GM18499 (cell line): ENCODE measurements around the gene SLC9C2.
"Not testable (repeated sequence)": the region's sequence is repeated elsewhere in the genome, so short reads cannot be mapped to it uniquely, and the experiment has no call there.

Experiments used
- ATAC-seq: cut with Tn5 transposase; IDR thresholded peaks from one replicate; pipeline ENCODE4 v1.9.1; 2021; ENCODE audit warnings: moderate number of reproducible peaks; ENCODE audit not compliant: insufficient read depth, unreplicated experiment

The SLC9C2 gene

DNA sequence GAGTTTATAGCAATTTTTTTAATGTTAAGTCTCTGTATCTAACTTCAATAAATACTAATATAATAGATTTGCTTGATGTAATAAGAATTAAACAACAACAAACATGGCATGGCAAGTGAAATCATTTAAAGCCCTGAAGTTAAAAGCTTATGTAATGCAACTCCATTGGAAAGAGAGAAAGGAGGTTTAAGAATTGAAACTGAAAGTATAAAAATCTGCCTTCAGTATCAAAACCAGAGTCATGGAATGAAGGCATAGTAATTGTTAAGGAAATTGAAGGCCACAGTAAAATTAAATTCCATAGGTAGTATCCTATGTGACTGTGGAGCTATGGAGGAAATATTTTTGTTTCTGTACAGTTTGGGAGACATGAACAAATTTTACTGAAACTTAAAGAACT, 70.6 kb downstream of the SLC9C2 start:
- no peak for ATAC-seq

DNA sequence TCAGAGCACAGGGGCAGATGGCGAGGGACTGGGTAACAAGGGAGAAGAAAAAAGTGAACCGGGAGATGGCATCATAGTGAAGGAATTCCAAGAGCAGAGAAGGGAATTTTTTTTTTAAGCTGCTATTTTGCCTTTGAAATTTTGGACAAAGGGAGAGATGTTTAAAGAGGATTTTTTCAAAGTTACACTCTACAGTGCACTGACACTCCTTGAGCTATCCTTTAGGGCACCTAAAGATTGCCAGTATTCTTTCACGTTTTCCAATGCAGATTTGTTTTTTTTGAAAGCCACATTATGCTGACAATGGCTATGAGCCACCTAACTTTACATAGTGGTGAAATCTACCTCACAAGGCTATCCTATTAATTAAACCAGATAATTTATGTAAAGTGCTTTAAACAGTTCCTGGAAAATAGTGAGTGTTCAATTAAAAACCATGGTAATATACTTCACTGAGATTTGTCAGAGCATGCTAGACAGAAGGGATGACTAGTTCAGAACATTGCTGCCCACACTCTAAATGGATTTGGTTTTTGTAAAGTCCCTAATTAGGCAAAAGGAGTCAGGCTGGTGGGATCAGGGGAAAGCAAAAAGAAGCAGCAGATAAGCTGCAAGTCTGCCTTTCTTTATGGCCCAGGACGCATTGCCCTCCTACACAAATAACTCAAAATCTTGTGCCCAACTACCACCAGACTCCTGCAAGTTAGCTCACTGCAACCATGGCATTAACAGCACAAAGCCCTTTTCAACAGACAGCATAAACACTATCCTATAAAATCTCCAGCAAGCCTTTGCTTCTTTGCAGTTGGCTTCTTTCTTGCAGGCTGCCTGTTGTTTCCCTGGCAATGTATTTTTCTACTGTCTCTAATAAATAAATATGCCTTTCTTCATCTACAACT, 71.8 kb downstream of the SLC9C2 start:
- ATAC-seq = no peak

DNA sequence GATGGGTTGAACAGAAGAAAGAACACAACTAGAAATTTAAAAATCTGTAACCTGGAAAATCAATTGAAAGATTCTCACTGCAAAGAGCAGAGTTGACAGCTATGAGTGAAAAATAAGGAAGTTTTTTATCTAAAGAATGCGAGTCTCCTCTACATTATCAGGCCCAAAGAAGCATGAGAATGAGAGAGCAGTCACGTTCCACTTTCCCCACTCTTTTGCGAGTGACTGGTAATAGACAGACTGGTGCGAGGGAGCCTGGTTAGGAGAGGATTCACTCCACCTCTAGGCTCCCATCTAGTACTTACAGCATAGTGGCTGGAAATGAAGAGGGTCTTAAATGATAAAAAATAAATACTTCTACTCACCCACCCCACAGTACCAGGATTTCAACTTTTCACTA, 73.8 kb downstream of the SLC9C2 start:
- no peak for ATAC-seq

DNA sequence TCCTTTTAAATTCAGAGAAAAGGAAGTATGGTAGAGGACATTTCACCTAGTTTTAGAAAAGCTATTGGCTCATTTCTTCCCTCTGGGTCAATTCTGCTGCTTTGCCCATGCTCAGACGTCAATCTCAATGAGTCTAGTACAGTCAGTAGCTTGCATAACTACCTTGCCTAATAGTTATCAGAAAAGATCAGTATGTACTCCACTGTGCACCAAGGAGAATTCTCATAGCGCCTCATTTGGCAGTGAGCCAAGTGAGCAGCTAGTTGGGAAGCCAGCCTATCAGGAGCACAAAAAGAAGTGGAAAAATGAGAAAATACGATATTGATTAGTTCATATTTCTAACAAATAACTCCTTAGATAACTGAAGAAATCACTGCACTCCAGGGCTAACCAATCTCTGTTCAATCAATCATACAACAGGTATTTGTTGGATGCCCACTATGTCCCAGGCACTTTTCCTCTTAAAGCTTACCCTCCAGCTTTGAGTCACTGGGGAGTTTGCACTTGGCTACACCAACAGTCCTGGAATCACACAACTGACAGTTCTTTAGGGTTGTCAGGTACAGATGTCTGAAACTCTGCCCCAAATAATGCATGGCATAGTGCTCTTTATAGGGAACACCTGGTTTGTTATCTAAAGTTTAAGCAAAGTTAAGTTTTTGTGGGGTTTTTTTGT, 75.6 kb downstream of the SLC9C2 start:
- ATAC-seq = no peak

DNA sequence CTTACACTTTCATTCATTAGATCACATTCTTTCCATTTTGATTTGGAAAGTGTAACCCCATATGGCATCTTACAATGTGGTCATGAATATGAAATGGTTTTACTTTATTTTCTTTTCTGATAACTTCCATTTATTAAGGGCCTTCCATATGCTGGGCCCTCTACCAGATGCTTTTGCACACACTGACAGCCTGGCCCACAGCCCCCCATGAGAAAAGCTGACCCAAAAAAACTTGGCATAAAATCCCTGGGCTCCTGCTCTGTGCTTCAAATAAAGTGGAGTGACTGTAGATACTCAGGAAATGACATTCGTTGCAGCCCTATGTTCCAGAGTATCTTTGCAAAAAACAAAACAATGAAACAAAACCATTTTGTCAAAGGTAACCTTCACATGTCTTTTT, 76.9 kb downstream of the SLC9C2 start:
- no peak for ATAC-seq

DNA sequence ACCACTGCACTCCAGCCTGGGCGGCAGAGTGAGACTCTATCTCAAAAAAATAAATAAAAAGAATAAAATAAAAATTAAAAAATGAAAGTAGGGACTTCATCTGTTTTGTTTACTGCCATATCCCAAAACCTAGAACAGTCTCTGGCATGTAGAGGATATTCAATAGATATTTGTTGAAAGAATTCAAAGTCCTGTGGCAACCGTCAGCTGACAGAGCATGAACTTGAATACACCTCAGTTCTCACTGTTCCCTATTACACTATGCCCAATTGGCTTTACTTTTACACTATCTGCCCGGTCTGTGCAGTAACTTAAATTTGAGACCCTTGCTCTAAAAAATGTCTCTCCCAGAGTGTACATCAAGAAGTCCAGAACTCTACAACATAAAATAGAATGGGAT, 79.5 kb downstream of the SLC9C2 start:
- no peak for ATAC-seq

DNA sequence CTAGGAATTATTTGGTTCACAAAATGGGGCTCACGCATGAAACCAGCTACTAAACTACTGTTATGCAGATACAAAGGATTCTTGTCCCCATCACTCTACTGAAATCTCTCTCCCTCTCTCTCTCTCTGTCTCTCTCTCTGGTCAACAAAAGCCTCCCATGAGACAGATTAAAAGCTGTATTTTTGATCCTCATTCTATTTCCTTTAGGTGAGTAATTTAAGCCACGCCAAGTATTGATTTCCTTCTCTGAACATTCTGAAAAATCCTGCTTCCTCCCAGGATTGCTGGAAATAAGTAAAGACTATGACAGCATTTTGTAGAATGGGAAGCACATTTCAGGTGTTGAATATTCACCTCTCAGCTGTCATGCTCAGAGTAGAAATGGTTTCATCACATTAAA, 82.1 kb downstream of the SLC9C2 start:
- no peak for ATAC-seq

DNA sequence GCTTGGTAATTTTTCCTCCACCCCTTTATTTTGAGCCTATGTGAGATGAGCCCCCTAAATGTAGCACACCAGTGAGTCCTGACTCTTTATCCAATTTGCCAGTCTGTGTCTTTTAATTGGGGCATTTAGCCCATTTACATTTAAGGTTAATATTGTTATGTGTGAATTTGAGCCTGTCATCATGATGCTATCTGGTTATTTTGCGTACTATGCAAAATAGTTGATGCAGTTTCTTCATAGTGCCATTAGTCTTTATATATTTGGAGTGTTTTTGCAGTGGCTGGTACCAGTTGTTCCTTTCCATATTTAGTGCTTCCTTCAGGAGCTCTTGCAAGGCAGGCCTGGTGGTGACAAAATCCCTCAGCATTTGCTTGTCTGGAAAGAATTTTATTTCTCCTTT, 88.4 kb downstream of the SLC9C2 start:
- not testable (repeated sequence) for ATAC-seq

DNA sequence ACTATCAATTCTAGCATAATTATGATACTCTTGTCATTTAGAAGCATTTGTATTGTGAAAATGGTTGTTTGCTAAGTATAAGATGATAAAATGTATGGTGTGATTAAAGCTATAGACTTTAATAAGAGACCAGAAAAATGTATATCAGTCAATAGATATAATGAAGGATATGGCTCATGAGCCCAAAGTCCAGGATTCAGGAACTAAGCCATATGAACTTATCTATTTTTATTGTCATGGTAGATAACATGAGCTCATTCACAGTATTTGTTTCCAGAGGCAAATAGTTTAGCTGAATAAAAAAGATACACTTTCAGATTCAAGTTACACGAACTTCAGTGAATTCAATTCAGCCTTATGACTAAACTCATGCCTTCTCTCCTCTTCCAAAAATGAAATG, 93.1 kb downstream of the SLC9C2 start:
- no peak for ATAC-seq

DNA sequence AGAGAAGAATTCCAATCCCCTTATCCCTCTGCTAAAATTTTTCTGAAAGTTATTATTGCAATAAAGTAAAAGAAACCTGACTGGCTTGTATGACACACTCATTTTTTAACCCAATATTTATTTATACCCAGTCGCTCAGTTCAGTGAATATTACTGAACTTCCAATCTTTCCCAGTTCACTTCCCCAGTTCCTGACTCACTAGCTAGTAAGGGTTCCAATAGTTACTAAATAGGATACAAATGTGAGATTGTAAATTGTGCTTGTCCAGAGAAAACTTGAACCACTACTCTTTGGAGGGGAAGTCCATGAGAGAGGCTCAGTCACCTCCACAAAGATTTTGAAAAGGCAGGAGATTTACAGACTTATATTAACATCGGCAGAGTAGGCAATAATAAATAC, 94.3 kb downstream of the SLC9C2 start:
- no peak for ATAC-seq

DNA sequence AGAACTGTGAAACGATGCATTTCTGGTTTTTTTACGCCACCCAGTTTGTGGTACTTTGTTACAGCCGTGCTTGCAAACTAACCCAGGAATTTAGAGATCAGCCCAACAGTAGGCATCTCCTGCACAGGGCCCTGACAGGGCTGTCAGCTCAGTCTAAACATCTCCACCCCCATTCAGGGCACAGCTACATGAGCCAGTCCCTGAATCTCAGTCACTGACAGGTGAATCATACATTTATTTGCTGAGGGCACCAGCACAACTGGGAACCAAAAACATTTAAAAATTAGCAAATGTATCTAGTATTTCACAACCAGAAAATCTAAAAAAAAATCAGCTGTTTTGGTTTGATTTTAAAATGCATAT, 95.0 kb downstream of the SLC9C2 start:
- no peak for ATAC-seq

DNA sequence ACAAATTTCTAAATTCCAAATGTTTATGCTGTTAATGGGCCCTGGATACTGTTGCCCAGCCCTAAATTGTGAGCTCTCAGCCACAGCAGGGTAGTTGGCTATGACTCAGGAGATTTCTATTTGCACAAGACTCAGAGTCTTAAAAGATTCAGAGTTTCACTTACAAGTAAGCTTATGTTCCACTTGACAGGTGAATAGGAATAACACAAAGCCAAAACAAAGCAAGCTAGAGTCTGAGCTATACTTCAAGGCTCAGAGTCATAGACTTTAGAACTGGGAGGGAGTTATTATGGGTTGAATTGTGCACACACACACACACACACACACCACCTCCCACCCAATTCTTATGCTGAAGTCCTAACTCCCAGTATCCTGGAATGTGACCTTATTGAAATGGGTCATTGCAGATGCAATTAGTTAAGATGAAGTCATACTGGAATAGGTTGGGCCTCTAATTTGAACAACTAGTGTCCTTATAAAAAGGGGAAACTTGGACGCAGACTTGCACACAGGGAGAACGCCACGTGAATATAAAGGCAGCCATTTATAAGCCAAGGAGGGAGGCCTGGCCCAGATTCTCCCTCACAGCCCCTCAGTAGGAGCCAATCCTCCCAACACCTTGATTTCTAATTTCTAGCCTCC, 95.5 kb downstream of the SLC9C2 start:
- ATAC-seq = no peak

DNA sequence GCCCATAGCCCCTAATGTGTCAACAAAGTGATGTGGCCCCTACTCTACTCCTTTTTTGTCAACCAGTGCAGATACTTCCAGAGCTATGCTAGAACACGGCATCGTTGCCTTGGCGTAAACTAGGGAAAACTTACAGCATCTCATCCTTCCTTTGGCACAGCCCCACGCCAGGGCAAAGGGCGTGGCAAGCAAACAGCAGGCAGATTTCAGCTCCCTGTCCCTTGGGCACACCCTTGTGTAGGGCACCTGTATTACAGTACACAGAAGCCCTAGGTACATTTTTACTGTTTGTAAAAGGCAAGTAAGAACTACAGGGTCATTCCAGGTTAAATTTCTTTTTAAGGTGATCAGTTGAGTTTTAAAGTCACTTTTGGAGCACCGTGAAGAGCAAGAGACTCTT, 96.4 kb downstream of the SLC9C2 start:
- no peak for ATAC-seq

DNA sequence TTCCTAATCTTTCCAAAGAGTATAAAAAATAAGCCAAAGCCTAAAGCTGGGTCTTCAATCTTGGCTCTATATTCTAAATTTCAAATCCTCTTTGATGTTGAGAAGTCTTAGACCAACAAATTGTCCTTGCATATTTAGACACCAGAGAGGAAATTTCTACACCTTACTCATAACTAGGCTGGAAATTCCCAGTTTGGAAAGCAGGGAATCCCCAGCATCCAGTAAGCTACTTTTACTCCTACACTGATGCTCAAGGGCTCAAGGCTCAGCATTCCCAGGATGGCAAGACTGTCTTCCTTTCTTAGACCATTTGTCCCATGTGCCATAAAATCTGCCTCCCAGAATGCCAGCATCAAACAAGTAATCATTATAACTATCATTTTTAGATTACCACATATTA, 97.5 kb downstream of the SLC9C2 start:
- ATAC-seq = no peak

DNA sequence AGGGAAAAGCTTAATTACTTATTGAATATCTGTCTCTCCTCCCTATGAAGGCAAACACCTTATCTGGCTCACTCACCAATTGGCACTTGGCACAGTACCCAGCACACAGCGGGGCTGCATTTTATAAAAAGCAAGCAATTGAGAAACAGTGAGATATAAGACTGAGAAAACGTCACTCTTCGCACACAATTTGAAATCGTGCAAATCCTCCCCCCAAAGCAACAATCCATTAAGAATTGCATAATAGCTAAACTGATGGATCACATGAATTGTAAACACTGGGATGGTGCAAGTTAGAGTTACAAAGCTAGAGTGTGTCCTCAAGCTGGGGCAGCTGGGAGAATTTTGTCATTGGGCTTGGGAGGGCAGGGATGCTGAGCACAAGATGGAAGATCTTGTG, 98.6 kb downstream of the SLC9C2 start:
- ATAC-seq = no peak

DNA sequence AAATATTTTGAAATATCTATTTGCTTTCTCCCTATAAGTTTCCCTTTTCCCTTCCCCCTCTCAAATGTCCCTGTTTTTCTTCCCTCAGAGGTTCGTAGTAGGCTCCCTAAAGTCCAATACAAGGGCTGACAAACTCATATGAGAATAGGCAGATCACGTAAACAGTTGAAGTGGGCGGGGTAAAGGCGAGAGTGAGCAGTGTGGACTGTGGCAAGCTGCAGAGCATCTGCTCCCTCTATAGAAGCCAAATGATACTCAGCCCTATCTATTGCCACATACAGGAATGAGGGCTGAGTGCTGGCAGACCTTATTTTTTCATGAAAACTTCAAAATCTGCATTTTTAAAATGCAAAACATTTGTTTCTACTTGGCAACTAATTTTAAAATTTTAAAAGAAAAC, 99.5 kb downstream of the SLC9C2 start:
- no peak for ATAC-seq

DNA sequence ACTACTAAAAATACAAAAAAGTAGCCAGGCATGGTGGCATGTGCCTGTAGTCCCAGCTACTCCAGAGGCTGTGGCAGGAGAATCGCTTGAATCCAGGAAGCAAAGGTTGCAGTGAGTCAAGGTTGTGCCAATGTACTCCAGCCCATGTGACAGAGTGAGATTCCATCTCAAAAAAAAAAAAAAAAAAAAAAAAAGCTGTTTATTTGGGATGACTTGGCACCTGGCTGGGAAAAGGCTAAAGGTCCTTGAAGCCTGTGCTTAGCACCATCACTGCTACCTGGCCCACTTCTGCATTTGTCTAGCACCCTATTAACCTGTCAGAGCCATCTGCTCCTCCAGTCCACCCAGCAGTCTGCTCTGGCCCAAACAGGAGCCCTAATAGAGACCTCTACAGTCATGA, 100.8 kb downstream of the SLC9C2 start:
- no peak for ATAC-seq

DNA sequence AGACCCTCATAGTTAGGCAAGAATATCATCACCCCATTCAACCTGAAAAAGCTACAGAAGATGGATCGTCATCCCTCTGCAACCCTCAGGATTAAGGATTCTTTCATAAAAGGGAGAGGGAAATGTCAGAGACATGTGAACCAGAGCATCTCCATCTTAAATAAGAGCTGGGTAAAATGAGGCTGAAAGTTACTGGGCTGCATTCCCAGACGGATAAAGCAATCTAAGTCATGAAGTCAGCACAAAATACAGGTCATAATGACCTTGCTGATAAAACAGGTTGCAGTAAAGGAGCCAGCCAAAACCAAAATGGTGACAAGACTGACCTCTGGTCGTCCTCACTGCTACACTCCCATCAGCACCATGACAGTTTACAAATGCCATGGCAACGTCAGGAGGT, 103.1 kb downstream of the SLC9C2 start:
- ATAC-seq = no peak

DNA sequence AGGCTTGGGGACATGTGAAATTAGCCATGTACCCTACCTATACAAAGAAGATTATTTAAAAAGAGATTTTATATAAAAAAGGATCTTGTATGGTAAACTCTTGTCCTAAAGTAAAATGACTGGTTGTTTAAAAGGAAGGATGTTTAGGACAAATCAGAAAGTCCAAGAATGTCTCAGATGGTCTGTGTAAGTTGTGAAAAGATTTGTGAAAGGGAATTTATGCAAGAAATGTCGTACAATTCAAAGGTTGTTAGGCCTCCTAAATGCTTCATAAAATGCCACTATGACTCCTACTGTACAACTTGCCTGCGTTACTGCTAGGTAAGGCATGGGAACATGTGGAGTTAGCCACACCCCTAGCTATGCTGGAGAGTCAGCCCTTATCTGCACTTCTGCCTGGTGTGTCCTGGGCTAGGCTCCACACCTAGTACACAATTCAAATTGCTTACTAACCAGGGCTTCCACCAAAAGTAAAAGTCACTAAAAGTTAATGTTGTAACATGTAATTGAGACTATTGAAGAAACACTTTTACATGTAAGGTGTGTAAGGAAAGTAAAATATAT, 106.0 kb downstream of the SLC9C2 start:
- ATAC-seq = no peak

DNA sequence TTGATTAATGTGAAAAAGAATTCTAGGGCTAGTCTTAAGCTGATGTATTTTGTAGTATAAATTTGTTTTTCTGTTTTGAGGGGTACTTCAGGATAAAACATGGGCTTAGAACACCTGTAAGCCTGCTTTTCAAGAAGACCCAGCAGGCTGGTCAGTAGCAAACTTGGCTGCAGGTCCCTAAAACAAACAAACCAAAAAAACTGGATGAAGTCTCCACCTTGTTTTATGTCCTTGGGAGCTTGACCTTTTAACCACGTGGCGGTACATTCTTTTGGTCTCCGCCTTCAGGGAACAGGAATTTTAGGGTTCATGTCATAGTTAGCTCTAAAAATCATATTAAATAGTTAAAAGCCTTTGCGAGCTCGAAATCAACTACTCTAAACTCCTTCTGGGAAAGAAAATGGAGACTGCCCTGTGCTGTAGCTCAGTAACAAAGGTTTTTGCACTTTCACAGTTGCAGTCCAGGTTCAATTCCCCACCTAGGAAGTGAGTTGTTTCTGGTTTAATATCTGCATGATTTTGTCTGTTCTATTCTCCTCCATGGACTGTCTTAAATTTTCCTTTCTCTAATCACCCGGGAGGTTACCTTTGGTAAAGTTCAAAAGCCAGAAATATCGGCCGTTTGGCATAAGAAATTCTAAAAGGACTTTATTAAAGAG, 107.1 kb downstream of the SLC9C2 start:
- no peak for ATAC-seq

DNA sequence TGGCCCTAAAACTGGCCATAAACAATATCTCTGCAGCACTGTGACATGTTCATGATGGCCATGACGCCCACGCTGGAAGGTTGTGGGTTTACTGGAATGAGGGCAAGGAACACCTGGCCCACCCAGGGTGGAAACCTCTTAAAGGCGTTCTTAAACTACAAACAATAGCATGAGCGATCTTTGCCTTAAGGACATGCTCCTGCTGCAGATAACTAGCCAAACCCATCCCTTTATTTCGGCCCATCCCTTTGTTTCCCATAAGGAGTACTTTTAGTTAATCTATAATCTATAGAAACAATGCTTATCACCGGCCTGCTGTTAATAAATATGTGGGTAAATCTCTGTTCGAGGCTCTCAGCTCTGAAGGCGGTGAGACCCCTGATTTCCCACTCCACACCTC, 109.7 kb downstream of the SLC9C2 start:
- ATAC-seq = not testable (repeated sequence)
